Embryonic facial prominence (tissue), 1 donor: ENCODE measurements around the gene ASPHD1.
"Not testable (repeated sequence)": the region's sequence is repeated elsewhere in the genome, so short reads cannot be mapped to it uniquely, and the experiment has no call there.

Source experiments
- DNase-seq: peaks from one replicate; pipeline ENCODE4 v3.0.0-alpha.2; 2016; ENCODE audit errors: extremely low spot score

ASPHD1 gene

DNA sequence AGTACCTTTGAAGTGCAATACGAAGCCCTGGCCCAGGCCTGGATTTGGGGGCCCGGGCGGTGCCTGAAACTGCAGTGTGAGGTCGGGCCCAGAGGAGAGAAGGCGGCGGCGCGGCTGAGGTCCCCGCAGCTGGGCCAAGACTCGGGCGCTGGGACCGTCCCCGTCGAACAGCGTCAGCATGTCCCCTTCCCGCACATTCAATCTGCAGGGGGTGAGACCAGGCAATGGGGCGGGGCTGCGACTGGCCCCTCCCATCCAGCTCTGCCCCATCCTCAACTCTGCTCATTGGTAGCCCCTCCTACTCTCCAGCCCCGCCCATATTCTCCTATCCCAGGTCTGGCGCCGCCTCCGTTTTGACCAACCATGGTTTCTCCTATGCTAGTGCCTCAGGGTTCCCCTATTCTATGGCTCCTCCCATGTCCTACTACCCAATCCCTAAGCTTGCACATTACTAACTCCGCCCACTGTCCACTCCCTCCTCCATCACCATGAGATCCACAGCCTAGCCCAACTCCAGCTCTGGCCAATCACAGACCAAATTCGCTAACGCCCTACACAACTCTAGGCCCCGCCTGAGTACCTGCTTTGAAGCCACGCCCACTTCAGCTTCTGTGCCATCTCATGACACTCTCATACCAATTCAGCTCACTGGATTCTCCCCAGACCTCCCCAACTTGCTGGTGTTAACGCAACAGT, 22.9 kb upstream of the ASPHD1 start:
- DNase-seq: no peak

- no peak for DNase-seq
Measured at GRCh38 chr16:29878172-29878571, 22.1 kb upstream of the ASPHD1 start.

DNA sequence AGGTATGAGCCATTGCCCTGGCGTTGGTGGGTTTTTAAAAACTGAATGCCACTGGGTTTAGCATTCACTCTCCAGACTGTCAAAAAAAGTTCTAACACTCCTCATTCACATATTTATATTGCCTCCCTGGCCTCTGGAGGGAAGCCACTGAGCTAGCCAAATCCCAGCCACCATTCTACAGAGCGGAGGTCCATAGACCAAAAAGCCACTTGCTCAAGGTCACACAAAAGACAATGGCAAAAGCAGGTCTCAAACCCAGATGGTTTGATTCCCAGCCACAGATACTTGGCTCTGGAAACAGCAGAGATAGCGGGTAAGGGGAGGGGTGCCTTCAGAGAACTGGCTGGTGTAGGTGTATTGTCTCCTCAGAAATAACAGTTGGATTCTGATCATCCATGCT, 19.2 kb upstream of the ASPHD1 start:
- no peak for DNase-seq

GRCh38 chr16:29883987-29884386, 16.3 kb upstream of the ASPHD1 start:
- DNase-seq: no peak

DNA sequence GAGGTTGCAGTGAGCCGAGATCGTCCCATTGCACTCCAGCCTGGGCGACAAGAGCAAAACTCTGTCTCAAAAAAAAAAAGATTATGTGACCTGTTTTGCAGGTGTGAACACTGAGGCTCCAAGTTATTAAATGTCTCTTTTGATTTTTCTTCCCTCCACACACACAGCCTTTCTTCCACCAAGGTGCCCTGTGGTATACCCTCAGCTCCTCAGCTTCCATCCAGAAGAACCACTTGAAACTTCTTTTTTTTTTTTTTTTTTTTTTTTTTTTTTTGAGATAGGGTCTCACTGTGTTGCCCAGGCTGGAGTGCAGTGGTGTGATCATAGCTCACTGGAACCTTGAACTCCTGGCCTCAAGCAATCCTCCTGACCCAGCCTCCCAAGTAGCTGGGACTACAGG, 10.9 kb upstream of the ASPHD1 start:
- not testable (repeated sequence) for DNase-seq

DNA sequence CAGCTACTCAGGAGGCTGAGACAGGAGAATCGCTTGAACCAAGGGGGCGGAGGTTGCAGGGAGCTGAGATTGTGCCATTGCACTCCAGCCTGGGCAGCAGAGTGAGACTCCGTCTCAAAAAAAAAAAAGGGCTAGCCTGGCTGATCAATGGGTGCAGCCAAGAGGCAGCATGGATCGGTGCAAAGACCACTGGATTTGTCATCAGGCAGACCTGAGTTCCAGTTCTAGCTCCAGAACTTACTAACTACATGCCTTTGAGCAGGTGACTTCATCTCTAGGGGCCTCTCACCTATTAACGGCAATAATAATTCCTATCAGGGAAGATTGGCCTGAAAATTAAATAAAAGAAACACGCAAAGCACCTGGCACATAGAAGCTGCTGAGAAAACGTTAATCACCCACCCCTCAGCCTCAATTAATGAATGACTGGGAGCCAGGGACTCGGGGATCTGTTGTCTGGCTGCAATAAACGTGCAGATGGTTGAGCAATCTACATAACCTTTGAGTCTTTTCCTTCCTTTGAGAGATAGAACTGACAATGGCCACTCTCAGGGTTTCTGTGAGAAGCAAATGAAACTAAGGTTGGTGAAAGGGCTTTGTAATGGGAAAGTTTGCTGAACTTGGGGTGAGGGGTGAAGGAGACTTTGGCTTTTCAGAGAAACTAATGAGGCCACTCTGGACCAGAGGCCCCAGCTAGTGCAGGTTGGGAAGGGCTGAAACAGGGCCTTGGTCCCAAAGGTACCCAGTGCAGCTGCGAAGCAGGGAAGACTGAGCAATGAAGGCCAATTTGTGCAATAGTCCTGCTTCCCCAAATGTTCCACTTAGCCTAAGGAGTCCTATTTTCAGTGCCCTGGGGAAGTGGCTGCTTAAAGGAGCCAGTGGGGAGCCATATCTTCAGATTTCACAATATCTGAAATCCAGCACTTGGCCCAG, 8.5 kb upstream of the ASPHD1 start:
- no peak for DNase-seq

- no peak for DNase-seq
Measured at GRCh38 chr16:29892458-29892813, 7.9 kb upstream of the ASPHD1 start.

DNA sequence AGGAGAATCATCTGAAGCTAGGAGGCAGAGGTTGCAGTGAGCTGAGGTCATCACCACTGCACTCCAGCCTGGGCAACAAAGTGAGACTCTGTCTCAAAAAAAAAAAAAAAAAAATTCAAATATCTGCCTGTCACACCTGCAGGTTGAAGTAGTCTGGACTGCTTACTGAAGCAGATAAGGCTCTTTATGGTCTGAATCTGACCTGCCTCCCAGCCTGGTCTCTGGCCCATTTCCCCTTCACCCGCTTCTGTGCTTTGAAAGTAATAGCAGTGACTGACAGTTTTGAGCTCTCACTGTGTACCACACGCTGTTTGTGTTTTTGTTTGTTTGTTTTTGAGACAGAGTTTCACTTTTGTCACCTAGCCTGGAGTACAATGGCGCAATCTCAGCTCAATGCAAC, 6.7 kb upstream of the ASPHD1 start:
- no peak for DNase-seq

DNA sequence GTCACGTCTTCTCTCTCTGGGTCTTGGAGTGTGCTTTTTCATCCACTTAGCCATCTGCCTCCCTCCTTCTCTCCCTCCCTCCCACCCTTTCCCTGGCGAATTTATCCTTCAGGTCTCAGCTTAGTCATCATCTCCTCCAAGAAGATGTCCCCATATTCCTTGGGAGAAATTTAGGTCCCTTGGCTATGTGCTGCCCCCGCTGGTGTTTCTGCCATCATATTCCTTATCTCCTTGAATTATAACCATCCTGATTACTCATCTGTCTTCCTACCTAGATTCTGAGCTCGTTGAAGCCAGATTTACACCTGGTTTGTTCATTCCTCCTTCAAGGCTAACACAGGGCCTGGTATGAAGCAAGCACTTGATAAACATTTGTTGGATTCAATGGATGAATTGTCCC, 5.9 kb upstream of the ASPHD1 start:
- DNase-seq: no peak

GRCh38 chr16:29896841-29897240, 3.4 kb upstream of the ASPHD1 start:
- no peak for DNase-seq

GRCh38 chr16:29897333-29897732, 3.0 kb upstream of the ASPHD1 start:
- no peak for DNase-seq

DNA sequence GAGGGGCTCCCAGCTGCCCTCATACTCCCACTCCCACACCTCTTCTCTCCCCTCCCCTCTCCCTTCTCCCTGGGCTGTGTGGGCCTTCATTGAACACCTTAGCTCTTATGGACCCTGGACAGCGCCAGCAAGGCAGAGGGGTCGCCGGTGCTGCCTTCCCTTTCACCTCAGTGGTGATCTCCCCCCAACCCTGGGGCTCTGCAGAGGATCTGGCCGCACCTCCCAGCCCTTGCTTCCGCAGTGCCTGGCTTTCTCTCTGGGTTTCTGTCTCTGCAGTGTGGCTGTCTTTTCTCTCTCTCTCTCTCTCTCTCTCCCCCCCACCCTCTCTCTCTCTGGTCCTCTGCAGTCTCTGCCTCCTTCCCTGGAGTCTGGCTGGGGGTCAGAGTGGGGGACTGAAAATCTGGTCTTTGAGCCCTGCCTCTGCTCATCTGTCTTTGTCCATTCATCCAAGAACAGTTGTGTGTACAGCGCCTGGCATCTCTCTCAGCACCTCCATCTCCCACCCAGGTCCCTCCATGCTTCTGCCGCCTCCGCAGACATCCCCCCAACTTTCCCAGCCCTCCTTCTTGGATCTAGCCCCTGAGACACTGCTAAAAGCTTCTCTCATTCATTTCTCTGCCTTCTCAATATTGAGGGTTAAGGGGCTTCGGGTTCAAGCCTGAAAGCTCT, 2.0 kb upstream of the ASPHD1 start:
- no peak for DNase-seq

DNA sequence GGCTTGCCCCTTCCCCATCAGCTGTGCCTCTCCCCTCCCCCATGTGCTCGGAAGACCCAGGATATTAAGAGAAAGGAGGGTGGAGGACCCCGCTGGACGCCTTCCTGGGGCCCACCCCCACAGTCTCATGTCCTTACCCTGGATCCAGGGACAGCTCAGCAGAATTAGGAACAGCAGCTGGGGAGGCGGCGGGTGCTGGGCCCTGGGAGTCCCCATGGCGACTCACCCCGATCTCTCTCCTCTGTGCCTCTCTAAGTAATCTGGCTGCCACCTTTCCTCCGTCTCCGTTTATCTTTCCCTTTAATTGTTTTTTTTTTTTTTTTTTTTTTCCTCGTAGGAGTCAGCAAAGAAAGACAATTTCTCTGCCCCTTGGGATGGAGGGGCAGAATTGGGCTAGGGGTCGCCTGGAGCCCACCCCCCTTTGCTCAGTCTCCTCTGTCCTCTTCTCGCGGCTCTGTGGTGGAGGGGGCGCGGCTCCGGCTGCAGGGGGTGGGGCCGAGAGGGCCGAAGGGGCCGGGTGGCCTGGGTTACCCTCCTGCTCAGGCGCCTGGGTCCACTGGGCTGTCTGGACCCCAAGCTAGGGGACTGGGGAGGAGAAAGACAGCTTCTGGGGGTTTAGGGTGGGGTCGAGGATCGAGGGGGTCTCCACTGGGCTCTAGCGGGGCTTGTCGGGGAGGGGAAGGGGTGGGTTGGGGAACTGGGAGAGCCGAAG, 1.3 kb upstream of the ASPHD1 start:
- no peak for DNase-seq

GRCh38 chr16:29899516-29900101, 679 bp upstream of the ASPHD1 start, which contains the start of gene SEZ6L2:
Gene SEZ6L2 (minus strand): TSS chr16:29899550. CDS start chr16:29899019, 531 bp downstream.
- no peak for DNase-seq

DNA sequence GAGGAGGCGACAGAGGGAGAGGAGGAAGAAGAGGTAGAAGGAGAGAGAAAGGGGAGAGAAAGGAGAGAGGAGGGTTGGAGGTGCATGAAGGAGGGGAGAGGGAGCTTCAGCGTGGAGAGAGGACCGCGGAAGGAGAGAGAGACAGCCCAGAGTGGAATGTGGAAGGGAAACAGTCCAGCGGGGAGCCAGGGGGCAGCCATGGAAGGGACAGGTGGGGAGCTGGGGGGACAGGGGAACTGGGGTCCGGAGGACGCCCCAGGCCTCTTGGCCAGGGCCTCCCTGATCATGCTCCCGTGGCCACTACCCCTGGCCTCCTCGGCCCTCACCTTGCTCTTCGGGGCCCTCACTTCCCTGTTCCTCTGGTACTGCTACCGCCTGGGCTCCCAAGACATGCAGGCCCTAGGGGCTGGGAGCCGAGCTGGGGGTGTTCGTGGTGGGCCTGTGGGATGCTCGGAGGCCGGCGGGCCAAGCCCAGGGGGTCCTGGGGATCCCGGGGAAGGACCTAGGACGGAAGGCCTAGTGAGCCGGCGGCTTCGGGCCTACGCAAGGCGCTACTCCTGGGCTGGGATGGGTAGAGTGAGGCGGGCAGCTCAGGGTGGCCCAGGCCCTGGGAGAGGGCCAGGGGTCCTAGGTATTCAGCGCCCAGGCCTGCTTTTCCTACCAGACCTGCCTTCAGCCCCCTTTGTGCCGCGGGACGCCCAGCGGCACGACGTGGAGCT, 759 bp downstream of the ASPHD1 start:
- DNase-seq: no peak

DNA sequence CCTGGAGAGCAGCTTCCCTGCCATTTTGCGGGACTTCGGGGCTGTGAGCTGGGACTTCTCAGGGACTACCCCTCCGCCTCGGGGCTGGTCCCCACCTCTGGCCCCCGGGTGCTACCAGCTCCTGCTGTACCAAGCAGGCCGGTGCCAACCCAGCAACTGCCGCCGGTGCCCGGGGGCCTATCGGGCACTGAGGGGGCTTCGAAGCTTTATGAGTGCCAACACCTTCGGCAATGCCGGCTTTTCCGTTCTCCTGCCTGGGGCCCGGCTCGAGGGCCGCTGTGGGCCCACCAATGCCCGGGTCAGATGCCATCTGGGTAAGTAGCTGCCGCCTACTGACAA, 1.3 kb downstream of the ASPHD1 start:
- no peak for DNase-seq

DNA sequence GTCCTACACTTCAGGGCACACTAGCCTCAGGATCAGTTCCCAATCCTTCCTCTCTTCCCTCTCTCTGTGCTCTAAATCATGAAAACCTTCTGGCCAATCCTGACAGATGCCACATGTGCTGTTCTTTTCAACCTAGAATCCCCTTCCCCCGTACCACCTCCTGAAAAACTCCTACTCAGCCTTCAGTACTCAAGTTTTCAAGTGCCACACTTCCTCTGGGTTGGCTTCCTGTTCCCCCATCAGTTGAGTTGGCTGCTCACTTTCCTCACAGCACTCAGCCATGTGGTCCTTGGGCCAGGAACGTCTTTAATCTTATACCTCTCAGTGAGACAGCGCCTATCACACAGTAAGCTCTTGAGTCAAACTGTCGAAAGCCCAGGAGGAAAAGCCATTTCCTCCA, 3.3 kb downstream of the ASPHD1 start:
- DNase-seq: no peak

- DNase-seq: no peak
Measured at GRCh38 chr16:29904947-29905346, 4.7 kb downstream of the ASPHD1 start.

DNA sequence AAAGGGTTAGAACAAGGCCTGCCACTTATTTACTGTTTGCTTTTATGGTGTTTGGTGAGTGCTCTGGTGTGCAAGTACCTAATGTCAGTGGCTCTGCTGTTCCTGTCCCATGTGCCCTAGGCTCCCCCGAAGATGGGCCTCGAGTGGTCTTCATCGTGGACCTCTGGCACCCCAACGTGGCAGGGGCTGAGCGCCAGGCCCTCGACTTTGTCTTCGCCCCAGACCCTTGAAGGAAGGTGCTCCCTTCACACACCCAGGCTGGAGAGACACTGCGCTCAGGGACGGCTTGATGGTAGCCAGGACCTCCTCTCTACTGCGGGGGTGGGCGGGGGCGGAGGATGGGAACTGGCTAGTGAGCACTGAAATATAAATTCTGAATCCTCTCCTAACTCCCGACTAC, 5.4 kb downstream of the ASPHD1 start:
- no peak for DNase-seq

DNA sequence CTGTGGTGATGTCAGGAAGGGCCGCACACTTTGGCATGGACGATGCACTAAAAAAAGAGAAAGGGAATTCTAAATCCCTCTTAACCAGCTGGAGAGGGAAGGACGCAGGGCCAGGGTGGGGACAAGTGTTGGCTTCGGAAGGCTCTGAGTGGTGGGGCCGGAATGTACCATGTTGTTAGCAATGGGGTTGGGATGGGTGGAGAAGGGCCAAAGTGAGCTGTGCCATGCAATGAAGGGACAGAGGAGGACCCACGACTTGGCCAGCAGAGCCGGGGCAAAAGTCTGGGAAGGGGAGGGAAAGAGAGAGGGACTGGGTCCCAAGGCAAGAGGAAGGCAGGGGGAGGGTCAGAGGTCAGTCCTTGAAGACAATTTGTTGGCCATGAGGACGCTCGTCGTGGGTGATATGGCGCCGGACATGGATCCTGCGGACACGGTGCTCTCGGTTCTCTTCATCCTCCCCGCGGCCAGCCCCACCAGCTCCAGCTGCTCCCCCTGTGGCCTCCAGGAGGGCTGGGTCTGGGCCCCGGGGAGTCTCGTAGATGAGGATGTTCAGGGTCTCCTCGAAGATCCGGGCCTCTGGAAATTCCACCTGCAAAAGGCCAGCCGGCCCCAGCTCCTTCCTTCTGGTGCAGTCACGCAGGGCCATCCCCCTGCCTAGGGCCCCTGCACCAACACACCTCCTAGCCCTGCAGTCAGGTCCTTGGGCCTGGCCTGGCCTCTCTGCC, 6.4 kb downstream of the ASPHD1 start:
- DNase-seq: no peak
